IPS-18a (cell line): ENCODE results near the gene HLA-E.
A peak's percentile ranks its signal among the peaks of the same experiment; 100 is the strongest.
"Not testable (repeated sequence)": the region's sequence is repeated elsewhere in the genome, so short reads cannot be mapped to it uniquely, and the experiment has no call there.

Source experiments
- H3K27ac ChIP-seq: one replicate; pipeline ENCODE4 v1.5.1; 2013; ENCODE audit warnings: low read length
- H3K27me3 ChIP-seq: one replicate; pipeline ENCODE4 v1.6.1; 2013; ENCODE audit warnings: mild to moderate bottlenecking, low read length; ENCODE audit not compliant: control insufficient read depth, insufficient read depth
- H3K36me3 ChIP-seq: one replicate; pipeline ENCODE4 v1.6.1; 2013; ENCODE audit warnings: low read depth, low read length; ENCODE audit not compliant: control insufficient read depth
- H3K4me1 ChIP-seq: one replicate; pipeline ENCODE4 v1.6.1; 2013; ENCODE audit warnings: low read depth, low read length; ENCODE audit not compliant: control insufficient read depth
- H3K4me3 ChIP-seq: one replicate; pipeline ENCODE4 v1.5.1; 2013; ENCODE audit warnings: low read length
- H3K9ac ChIP-seq: one replicate; pipeline ENCODE4 v1.6.1; 2013; ENCODE audit warnings: mild to moderate bottlenecking, low read length, moderate library complexity
- H3K9me3 ChIP-seq: one replicate; pipeline ENCODE4 v1.6.1; 2013; ENCODE audit warnings: low read depth, low read length; ENCODE audit not compliant: control insufficient read depth

The HLA-E gene

DNA sequence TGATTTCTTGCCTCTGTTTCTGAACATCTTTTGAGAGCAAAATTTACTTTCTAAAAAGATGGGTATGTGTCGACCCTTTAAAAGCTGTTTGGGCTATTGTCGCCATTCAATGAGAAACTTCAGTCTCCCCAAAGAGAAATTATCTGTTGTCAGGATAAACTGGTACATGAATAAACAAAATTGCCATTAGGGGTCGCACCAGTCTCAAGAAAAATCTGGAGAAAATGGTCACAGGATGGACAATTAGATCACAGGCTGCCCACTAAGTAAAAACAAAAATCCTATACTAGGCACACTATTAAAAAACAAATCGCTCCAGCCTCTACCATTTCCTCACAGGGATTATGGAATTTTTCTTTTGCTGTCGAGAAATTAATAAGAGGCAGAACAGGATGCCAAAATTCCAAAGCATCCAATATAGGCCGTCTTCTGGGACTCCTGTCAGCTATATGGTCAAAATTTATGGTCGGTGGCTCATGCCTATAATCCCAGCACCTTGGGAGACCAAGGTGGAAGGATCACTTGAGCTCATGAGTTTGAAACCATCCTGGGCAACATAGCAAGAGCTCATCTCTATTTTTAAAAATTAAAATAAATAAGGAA is 5.5 kb upstream of the HLA-E start:
- H3K27me3 ChIP-seq = peaks cover 45% of the 10 kb centered on the region

DNA sequence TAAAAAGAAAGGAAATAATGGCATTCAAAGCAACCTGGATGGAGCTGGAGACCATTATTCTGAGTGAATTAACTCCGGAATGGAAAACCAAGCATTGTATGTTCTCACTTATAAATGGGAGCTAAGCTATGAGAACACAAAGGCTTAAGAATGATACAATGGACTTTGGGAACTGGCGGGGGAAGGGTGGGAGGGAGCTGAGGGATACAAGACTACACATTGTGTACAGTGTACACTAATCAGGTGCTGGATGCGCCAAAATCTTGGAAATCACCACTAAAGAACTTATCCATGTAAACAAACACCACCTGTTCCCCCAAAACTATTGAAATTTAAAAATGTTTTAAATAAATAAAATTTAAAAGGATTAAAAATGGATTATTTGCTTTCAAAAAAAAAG is 4.1 kb upstream of the HLA-E start:
- H3K9ac ChIP-seq = no peak overlapping the region
- peaks cover 30% of the 10 kb centered on the region for H3K27me3 ChIP-seq
- H3K4me3 ChIP-seq = no peak overlapping the region
- no peak overlapping the region for H3K27ac ChIP-seq
- no peaks in the 10 kb centered on the region for H3K36me3 ChIP-seq
- no peaks in the 10 kb centered on the region for H3K9me3 ChIP-seq
- H3K4me1 ChIP-seq = no peaks in the 10 kb centered on the region

More for the DNA sequence above, 5.5 kb upstream of the HLA-E start:
- H3K9ac ChIP-seq = no peak overlapping the region
- H3K36me3 ChIP-seq = no peaks in the 10 kb centered on the region
- no peak overlapping the region for H3K27ac ChIP-seq
- no peak overlapping the region for H3K4me3 ChIP-seq
- H3K9me3 ChIP-seq = no peaks in the 10 kb centered on the region
- H3K4me1 ChIP-seq = no peaks in the 10 kb centered on the region

DNA sequence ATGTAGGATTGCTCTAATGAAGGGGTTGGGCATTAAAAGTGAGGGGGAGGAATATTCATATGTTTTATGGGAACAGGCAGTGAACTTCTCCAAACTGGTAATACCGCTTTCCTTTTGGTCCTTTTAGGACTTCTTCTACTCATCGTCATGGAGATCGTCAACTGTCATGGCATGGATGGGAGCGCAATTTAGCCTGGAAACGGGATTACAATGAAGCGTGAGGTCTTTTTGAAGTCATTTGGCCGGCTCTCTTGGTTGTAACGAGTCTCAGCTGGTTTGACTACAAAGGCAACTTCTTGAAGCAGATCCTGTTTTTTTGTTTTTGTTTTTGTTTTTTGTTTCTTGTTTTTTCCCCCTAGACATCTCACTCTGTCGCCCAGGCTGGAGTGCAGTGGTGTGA is 1.4 kb upstream of the HLA-E start:
- H3K4me1 ChIP-seq = no peaks in the 10 kb centered on the region
- H3K36me3 ChIP-seq = no peaks in the 10 kb centered on the region
- no peak overlapping the region for H3K9ac ChIP-seq
- peaks cover 12% of the 10 kb centered on the region for H3K27me3 ChIP-seq
- no peaks in the 10 kb centered on the region for H3K9me3 ChIP-seq
- H3K27ac ChIP-seq = no peak overlapping the region
- H3K4me3 ChIP-seq = no peak overlapping the region

DNA sequence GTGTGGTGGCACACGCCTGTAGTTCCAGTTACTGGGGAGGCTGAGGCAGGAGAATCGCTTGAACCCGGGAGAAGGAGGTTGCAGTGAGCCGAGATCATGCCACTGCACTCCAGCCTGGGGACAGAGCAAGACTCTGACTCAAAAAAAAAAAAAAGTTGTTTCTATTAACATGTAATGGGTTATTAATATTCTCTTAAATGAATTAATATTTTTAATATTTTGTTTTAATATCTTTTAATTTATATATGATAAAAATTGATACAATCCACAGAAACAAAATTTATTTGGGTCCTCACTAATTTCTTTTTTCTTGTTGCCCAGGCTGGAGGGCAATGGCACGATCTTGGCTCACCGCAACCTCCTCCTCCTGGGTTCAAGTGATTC is 620 bp upstream of the HLA-E start:
- not testable (repeated sequence) for H3K27me3 ChIP-seq, H3K9ac ChIP-seq, H3K36me3 ChIP-seq, H3K4me1 ChIP-seq, H3K27ac ChIP-seq, H3K9me3 ChIP-seq
- peak overlapping the region; percentile 86 for H3K4me3 ChIP-seq

DNA sequence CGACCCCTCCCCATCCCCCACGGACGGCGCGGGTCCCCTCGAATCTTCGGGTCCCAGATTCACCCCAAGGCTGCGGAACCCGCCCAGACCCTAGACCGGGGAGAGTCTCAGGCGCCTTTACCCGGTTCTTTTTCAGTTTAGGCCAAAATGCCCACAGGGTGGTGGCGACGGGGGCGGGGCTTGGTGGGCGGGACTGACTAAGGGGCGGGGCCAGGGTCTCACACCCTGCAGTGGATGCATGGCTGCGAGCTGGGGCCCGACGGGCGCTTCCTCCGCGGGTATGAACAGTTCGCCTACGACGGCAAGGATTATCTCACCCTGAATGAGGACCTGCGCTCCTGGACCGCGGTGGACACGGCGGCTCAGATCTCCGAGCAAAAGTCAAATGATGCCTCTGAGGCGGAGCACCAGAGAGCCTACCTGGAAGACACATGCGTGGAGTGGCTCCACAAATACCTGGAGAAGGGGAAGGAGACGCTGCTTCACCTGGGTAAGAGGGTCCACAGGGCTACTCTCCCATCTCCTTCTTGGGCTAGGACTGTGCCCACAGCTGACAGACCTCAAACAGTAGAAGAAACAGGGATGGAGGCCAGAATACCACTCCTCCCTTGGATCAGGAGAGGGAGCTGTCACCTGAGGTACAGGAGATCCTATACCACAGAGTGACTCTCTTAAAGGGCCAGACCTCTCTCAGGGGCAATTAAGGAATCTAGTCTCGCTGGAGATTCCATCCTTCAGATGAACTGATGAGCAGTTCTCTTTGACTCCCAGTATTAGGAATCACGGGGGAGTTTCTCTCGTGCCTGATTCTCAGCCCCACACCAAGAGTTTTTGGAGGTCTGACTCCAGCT is 942 bp downstream of the HLA-E start:
- H3K27ac ChIP-seq = no peak overlapping the region
- H3K27me3 ChIP-seq = peaks cover 5% of the 10 kb centered on the region
- H3K4me1 ChIP-seq = no peaks in the 10 kb centered on the region
- peak overlapping the region; percentile 60 for H3K9ac ChIP-seq
- H3K36me3 ChIP-seq = no peaks in the 10 kb centered on the region
- H3K4me3 ChIP-seq = peak overlapping the region; percentile 86
- H3K9me3 ChIP-seq = no peaks in the 10 kb centered on the region

DNA sequence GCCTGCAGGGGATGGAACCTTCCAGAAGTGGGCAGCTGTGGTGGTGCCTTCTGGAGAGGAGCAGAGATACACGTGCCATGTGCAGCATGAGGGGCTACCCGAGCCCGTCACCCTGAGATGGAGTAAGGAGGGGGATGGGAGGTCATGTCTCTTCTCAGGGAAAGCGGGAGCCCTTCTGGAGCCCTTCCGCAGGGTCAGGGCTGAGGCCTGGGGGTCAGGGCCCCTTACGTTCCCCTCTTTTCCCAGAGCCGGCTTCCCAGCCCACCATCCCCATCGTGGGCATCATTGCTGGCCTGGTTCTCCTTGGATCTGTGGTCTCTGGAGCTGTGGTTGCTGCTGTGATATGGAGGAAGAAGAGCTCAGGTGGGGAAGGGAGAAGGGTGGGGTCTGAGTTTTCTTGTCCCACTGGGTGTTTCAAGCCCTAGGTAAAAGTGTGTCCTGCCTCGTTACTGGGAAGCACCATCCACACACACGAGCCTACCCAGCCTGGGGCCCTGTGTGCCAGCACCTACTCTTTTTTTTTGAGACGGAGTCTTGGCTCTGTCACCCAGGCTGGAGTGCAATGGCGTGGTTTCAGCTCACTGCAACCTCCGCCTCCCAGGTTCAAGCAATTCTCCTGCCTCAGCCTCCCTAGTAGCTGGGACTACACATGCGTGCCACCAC is 2.1 kb downstream of the HLA-E start:
- H3K27ac ChIP-seq, H3K9ac ChIP-seq, H3K4me3 ChIP-seq, H3K36me3 ChIP-seq, H3K4me1 ChIP-seq, H3K27me3 ChIP-seq, H3K9me3 ChIP-seq: not testable (repeated sequence)

DNA sequence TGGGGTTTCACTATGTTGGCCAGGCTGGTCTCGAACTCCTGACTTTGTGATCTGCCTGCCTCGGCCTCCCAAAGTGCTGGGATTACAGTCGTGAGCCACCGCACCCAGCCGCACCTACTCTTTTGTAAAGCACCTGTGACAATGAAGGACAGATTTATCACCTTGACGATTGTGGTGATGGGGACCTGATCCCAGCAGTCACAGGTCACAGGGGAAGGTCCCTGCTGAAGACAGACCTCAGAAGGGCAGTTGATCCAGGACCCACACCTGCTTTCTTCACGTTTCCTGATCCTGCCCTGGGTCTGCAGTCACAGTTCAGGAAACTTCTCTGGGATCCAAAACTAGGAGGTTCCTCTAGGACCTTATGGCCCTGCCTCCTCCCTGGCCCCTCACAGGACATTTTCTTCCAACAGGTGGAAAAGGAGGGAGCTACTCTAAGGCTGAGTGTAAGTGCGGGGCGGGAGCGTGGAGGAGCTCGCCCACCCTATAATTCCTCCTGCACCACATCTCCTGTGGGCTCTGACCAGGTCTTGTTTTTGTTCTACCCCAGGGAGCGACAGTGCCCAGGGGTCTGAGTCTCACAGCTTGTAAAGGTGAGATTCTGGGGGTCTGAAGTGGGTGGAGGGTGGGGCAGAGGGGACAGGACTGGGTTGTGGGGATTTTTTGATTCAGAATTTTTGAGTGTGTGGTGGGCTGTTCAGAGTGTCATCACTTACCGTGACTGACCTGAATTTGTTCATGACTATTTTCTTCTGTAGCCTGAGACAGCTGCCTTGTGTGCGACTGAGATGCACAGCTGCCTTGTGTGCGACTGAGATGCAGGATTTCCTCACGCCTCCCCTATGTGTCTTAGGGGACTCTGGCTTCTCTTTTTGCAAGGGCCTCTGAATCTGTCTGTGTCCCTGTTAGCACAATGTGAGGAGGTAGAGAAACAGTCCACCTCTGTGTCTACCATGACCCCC is 3.0 kb downstream of the HLA-E start:
- no peaks in the 10 kb centered on the region for H3K36me3 ChIP-seq
- no peaks in the 10 kb centered on the region for H3K4me1 ChIP-seq
- H3K27me3 ChIP-seq = peaks cover 5% of the 10 kb centered on the region
- no peaks in the 10 kb centered on the region for H3K9me3 ChIP-seq
- no peak overlapping the region for H3K27ac ChIP-seq
- no peak overlapping the region for H3K9ac ChIP-seq
- no peak overlapping the region for H3K4me3 ChIP-seq

DNA sequence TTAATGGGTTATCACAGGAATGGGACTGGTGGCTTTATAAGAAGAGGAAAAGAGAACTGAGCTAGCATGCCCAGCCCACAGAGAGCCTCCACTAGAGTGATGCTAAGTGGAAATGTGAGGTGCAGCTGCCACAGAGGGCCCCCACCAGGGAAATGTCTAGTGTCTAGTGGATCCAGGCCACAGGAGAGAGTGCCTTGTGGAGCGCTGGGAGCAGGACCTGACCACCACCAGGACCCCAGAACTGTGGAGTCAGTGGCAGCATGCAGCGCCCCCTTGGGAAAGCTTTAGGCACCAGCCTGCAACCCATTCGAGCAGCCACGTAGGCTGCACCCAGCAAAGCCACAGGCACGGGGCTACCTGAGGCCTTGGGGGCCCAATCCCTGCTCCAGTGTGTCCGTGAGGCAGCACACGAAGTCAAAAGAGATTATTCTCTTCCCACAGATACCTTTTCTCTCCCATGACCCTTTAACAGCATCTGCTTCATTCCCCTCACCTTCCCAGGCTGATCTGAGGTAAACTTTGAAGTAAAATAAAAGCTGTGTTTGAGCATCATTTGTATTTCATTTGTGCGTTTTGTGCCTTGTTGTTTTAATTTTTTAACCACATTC is 4.4 kb downstream of the HLA-E start:
- Histone ChIP-seq H3K27me3 (peaks cover 5% of the 10 kb centered on the region), H3K27ac (no peak overlapping the region), H3K36me3 (no peaks in the 10 kb centered on the region), H3K9ac (no peak overlapping the region), H3K4me1 (no peaks in the 10 kb centered on the region), H3K4me3 (no peak overlapping the region), H3K9me3 (no peaks in the 10 kb centered on the region)

DNA sequence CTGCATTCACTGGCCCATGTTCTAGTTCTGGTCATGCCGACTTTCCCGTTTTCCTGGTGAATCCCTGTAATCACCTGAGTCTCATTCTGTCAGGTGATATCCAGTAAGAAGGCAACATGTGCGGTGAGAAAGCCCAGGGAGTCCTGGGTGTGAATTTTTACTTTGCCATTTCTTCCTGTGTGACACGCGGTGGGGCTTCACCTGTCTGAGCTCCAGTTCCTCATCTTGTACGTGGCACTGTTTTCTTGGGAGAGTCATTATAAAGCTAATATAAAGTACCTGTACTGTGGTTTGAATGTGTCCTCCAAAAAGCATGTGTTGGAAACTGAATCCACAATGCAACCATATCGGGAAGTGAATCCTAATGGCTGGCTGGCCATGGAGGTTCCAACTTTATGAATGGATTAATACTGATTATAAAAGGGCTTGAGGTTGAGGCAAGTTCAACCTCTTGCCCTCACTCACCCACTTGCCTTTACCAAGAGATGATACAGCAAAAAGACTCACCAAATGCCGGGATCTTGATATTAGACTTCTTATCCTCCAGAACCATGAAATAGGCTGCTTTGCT is 5.1 kb downstream of the HLA-E start:
- H3K27me3 ChIP-seq = peaks cover 5% of the 10 kb centered on the region
- H3K27ac ChIP-seq = no peak overlapping the region
- no peaks in the 10 kb centered on the region for H3K4me1 ChIP-seq
- no peaks in the 10 kb centered on the region for H3K36me3 ChIP-seq
- H3K9ac ChIP-seq = no peak overlapping the region
- no peak overlapping the region for H3K4me3 ChIP-seq
- H3K9me3 ChIP-seq = no peaks in the 10 kb centered on the region

DNA sequence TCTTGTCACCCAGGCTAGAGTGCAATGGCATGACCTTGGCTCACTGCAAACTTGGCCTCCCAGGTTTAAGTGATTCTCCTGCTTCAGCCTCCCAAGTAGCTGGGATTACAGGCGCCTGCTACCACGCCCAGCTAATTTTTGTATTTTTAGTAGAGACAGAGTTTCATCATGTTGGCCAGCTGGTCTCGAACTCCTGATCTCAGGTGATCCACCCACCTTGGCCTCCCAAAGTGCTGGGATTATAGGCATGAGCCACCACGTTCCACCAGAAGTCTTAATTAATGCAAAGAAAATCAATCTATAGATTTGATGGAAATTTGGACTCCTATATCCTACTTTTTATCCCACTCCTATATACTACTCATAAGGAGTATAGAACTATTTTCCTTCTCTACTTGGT is 5.8 kb downstream of the HLA-E start:
- not testable (repeated sequence) for H3K27me3 ChIP-seq, H3K4me1 ChIP-seq, H3K4me3 ChIP-seq, H3K9me3 ChIP-seq, H3K9ac ChIP-seq, H3K27ac ChIP-seq, H3K36me3 ChIP-seq
